ENCODE measurements around the gene TNFRSF9.
A peak's percentile ranks its signal among the peaks of the same experiment; 100 is the strongest.

Gene TNFRSF9

DNA sequence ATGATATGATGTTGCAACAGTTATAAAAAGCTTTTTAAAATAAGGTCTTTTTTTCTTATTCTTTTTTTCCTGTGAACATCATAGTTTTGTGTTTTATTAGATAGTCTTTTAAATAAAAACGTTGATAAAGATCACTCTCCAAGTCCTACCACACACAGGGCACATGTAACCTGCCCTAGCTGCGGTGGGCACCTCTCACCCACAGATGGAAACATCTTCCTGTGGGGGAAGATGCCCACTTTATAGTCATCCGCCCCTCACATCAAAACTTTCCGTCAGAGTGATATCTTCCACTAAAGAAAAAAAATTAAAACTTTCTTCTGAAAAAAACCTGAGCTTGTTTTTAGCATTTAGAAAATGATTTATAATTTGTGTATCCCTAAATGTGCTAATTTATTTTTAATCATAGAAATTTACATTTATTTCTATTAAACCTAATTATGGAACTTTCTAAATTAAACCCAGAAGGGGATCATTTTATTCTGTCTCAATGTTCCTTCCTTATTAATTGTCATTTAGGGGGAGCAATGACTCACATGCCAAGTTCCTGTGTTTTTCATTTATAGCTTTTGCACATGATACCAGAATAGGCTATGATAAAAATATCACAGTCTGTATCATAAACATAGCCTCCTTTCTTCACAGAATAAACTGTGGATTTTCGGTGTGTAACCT lies 24.7 kb downstream of the TNFRSF9 start:
- peak; percentile 55 for DNase-seq

DNA sequence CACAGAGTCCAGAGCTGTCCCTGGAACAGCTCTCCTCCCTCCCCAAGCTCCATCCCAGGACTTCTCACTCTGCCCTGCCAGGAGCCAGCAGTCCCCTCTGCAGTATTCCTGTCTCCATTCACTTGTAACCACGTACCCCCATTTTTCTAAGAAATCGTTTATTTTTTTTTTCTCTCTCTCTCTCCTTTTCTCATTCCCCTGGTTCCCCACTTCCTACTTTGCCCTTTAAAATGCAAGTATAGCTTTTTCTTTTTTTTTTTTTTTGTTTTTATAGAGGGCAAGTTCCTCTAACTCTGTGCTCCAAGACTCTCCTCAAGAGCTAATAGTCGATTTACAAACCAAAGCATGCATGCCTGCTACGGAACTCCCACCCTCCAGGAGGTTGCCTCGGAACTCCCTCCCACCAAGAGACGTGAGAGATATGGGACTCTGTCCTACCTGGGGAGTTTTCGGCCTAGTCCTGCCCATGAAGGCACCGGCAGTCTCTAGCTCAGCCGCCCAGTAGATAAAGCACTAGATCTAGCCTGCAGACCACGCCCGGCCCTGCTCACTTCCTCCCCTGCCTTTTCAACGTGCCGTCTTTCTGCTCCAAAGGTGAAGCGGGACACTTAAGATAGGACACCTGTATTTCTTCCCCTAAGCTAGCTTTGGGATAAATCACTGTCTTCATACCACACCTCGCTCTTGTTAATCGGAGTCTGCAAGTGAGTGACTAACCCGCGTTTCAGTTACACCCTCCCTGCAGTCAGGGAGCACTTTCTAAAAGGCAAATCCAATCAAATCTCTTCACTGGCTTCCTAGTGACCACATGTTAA lies 27.7 kb downstream of the TNFRSF9 start:
- no peak for DNase-seq

DNA sequence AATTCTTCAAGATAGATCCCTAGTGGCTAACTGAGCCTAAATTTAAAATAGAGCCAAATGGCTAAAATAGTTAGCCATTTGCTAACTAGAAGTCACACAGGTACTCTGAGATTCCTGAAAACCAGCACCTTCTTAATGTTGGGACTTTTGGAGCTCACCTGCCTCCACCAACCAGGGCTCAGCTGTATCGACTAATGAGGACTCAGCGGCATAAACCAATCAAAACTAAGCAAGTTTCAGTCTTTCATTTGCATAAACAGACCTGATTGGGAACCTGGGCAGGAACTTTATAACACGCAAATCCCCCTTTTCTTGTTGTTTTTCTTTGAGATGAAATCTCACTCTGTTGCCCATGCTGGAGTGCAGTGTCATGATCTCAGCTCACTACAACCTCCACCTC lies 28.5 kb downstream of the TNFRSF9 start:
- peak; percentile 22 for DNase-seq

DNA sequence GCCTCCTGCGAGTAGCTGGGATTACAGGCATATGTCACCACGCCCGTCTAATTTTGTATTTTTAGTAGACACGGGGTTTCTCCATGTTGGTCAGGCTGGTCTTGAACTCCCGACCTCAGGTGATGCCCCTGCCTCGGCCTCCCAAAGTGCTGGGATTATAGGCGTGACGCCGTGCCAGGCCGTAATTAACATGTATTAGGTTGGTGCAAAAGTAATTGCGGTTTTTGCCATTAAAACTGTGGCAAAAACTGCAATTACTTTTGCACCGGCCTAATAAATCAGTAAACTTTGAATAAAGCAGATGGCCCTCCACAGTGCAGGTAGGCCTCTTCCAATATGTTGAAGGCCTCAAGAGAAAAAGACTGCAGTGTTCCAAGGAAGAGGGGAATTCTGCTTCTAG lies 35.4 kb downstream of the TNFRSF9 start:
- DNase-seq: no peak

DNA sequence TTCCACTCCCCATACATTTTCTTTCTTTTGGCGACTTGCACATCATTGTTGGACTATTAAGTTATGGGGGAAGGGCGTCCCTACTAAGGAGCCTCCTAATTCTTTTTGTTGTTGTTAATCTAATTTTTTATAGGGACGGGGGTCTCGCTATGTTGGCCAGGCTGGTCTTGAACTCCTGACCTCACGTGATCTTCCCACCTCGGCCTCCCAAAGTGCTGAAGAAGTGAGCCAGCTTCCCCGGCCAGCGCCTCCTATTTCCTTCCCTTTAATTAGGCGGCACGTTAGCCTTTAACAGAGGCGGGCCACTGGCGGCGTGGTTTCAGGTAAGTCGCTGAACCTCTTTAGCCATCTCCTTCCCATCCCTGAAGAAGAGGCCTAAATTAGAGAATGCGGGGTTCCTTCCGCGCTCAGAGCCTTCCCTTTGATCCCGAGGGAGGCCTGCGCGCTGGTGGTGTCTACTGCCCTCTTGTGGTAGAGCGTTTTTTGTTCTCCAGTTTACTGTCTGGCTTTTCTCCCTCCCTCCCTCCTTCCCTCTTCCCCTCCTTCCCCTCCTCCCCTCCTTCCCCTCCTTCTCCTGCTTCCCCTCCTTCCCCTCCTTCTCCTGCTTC lies 38.1 kb downstream of the TNFRSF9 start:
- DNase-seq: peak; percentile 74

DNA sequence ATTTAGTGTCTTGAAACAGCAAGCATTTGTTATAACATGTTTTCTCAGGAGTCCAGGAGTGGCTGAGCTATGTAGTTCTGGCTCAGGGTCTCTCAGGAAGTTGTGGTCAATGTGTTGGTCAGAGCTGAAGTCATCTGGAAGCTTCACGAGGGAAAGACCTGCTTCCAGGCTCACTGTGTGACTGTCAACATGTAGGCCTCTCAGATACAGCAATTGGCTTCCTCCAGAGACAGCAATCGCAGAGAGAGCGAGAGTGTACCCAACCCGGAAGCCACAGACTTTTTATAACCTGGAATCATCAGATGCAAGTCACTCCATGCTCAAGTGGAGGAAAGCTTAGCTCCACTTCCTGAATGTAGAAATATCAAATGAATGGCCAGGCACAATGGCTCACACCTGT lies 40.9 kb downstream of the TNFRSF9 start:
- DNase-seq: no peak

DNA sequence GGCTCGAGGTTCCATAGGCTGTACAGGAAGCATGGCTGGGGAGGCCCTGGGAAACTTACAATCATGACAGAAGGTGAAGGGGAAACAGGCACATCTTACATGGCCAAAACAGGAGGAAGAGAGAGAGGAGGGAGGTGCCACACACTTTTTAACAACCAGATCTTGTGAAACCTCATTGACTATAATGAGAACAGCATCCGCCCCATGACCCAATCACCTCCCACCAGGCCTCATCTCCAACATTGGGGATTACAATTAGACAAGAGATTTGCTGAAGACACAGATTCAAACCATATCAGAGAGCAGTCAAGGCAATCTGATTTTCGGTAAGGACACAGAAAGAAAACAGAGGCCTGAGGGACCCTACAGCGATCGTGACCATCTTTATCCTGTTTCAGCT lies 41.7 kb downstream of the TNFRSF9 start:
- peak; percentile 16 for DNase-seq

DNA sequence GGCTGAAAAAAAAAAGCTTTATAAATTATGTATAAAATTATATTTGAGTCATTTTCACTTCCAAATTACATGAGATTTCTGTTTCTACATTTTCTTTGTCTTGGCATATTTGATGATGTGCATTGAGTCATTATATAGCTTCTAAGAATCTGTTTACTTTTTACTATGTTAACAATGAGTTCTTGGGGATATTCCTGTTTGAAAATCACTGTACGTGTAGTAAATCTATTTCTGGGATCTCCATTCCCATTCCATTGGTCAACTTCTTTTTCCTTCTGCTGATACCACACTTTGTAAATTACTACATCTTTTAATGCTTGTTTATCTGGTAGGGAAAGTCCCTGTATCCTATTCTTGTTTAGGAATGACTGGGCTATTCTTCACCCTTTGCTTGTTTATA lies 43.6 kb downstream of the TNFRSF9 start:
- no peak for DNase-seq

DNA sequence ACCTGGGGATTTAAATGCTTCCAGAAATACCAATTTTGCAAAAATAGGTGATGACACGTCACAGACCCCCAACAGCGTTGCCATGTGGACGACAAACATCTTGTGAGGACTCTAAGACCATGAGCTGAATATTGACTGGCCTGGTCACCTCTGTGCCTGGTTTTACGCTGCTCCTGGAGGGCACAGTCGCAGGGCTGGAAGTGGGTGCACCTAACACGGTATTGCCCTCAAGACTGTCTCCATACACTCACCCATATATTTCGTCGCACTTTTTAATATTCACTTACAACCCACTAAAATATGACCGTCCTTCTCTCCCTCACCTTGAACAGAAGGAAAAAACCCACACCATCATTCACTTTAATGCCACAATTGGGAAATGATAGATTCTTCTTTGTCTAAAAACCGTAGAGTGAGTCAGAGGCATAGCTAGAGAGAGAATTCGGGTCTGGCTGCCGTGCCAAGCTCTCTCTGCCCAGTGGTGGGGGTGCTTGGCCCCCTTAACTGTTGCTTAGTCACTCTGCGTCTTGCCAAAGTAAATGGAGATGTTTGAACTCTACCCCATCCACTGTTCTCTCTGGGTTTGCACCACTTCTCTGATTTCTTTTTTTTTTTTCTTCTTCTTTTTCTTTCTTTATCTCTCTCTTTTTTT lies 47.0 kb downstream of the TNFRSF9 start:
- DNase-seq: no peak

DNA sequence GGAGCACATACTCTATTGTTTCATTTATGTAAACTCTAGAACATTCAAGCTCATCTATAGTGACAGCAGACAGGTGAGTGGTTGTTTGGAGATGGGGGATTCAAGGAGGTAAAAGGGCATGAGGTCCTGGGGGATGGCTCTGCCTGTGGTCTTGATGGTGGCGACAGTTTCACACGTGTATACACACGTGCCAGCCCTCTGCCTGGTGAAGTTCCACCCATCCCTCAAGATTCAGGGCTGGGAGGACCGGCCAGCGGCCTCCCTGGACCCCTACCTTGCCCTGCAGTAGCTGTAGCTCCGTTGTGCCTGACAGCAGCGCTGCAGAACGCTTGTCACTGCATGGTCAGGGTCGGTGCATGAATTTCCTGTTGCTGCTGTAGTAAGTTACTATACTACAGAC lies 48.8 kb downstream of the TNFRSF9 start:
- DNase-seq: no peak

DNA sequence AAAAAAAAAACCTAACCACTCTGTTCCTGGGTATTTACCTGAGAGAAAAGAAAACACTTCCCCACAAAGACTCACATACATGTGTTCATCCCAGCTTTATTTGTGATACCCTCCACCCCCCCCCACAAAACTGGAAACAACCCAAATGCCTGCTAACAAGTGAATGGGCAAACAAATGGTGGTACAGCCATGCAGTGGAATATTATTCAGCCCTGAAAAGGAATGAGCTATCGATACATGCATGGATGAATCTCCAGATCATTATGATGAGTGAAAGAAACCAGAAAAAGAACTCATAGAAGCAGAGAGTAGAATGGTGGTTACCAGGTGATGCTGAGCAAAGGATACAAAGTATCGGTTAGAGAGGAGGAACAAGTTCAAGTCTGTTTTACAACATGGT lies 49.8 kb downstream of the TNFRSF9 start:
- no peak for DNase-seq

DNA sequence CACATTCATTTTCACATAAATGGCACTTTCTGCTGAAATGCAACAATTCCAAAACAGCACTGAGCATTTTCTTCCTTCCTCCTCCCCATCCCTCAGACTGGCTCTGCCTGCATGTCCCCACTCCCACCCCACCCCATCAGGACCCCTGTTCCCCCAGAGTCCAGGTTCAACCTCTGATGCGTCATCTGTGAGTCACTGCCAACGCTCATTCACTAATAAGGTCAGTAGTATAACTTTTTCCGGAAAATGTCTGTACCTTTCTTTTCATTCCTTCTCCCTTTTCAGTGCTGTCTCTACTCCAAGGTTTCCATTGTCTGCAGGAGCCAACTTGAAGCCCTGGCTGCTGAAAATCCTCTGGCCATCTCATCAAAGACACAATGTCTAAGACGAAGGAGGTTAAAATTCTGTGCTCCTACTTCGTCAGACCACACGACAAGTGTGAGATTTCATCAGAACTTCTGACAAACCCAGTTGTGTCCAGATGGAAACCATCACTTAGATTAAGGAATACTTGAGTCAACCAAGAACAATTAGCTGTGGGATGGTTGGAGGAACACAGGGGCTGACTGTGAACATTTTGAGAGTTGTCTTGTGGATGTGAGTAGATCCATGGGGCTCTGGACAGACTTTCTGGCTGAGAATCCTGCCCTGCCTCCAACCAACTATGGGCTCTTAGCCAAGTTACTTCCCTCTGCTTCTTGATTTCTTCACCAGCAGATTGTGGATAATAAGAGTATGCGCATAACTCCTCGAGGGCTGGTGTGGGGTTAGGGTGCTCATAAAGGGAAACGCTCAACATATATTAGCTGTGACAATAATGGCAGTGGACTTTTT lies 52.2 kb downstream of the TNFRSF9 start:
- DNase-seq: no peak

DNA sequence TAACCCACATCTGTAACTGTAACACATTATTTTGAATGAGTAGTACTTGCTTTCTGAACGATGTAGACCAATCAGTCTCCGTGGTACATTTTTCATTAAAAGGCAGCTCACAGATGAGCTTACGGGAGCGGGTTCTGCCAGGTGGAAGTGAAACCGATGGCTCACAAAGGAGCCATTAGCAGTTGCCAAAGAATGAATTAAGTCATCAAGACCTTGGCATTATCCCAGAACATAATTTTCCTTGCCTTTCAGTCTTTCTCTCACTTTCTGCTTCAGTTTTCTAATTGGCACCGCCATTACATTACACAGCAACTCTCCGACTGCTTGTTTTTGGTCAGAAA lies 54.3 kb downstream of the TNFRSF9 start:
- no peak for DNase-seq

DNA sequence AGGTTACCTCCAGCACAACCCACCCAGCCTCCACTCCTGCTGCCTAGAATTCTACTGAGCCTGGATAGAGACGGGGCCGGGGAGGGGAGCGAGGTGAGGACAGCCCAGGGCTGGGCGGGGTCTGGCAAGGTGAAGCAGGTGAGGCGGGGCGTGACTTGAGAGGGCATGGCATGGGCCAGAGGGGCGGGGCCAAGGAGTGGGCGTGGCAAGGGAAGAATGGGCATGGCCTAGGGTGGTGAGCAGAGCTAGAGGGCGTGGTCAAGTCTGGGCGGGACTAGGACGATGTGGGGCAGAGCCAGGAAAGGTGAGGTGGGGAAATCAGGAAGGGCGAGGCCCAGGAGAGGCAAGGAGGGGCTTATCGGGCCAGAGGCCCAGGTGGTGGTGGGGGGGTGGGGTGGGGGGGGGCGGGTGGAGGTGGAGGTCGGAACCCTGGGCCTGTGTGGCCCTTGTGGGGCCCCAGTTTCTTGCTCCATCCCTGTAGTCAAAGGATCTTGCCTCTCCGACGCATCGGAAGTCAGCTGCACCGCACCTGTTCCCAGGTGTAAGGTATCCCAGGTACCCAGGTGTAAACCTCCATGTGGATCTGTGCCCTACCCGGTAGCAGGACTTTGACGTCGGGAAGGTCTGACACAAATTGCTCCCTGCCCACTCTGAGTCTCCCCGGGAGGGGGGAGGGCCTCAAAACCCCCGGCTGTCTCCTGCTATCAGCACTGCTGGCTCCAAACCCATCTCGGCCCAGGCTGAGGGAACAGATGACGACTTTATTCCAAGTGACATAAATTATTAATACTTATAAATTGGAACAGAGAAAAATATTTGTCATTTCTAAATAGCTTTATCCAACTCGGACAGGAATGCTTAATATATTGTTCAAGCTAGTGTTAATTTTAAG lies 54.9 kb downstream of the TNFRSF9 start:
- DNase-seq: no peak

DNA sequence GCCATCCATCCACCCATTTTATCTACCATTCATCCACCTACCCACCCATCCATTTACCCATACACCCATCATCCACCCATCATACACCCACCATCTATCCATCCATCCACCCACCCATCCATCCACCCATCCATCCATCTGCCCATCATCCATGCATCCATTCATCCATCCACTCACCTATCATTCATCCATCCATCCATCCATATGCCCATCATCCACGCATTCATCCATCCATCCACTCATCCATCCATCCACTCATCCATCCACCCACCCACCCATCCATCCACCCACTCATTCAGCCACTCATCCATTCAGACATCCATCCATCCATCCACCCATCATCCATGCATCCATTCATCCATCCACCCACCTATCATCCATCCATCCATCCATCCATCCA lies 55.9 kb downstream of the TNFRSF9 start:
- DNase-seq: no peak

DNA sequence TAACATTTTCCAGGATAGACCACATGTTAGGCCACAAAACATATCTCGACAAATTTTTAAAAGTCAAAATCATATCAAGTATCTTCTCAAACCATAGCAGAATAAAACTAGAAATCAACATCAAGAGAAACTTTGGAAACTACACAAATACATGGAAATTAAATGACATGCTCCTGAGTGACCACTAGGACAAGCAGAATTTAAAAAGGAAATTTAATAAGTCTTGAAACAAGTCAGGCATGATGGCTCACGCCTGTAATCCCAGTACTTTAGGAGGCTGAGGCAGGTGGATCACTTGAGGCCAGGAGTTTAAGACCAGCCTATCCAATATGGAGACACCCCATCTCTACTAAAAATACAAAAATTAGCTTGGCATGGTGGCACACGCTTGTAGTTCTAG lies 61.4 kb downstream of the TNFRSF9 start:
- no peak for DNase-seq

DNA sequence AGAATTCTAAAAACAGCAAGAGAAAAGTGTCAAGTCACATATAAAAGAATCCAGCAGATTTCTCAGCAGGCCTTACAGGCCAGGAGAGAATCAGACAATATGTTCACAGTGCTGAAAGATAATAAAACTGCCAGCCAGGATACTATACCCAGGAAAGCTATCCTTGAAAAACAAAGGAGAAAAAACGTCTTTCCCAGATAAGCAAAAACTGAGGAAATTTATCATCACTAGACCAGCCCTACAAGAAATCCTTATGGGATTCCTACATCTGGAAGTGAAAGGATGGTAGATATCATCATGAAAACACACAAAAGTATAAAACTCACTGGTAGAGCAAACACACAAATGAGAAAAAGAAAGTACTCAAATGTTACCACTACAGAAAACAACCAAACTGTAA lies 62.6 kb downstream of the TNFRSF9 start:
- no peak for DNase-seq

DNA sequence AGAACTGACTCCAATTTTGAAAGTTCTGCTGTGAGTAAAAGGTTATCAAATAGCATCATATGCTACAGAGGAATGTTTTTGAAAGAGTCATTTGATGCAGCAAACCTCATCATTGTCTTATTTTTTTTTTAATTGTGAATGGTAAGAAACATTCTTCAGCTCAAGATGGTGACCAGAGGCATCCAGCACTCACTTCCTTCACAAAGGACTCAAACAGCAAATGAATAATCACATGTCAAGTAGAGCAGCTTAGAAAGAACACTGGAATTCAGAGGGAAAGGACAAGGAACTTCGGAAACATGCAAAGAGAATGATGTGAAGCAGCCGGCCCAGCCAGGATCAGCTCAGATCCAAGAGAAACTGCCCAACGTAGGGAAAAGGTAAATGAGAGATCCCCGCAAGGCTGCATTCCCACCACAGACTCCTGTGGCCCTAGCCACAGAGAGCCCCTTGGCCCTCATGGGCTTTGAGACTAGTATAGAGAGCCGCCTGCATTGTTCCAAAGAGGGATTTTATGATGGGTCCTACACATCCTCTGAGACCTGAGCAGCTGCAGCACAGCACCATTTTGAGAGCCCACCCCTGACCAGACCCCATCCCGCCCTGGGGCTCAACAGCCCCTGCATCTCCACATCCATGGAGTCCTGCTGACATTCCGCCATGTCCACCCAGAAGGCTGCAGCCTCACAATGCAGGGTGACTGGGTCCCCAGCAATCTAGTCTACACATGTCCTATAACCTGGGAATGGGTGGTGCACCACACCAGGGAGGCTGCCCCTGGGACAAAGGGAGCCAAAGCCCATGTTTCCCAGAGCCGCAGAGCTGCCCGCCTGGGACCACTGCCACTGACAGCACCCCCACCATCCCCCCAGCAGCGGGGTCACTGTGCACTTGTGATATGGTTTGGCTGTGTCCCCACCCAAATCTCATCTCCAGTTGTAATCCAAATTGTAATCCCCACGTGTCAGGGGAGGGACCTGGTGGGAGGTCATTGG lies 66.5 kb downstream of the TNFRSF9 start:
- no peak for DNase-seq

DNA sequence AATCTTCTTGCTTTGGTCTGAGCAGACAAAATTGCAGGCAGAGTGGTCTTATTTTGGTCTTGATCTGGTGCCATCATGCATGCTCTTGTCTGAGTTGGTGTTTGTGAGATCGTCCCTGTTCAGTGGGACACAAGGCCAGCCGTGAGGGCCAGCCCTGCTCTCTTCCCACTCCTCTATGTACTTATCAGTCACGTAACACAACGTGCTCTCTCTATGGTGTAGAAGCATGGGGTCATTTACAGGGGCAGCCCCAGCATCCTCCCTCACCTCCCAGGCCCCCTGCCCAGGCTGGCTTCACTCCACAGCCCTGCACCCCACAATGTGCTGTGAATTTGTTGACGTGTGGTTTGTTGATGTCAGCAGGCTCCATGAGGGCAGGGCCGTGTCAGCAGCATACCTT lies 69.5 kb downstream of the TNFRSF9 start:
- DNase-seq: no peak

DNA sequence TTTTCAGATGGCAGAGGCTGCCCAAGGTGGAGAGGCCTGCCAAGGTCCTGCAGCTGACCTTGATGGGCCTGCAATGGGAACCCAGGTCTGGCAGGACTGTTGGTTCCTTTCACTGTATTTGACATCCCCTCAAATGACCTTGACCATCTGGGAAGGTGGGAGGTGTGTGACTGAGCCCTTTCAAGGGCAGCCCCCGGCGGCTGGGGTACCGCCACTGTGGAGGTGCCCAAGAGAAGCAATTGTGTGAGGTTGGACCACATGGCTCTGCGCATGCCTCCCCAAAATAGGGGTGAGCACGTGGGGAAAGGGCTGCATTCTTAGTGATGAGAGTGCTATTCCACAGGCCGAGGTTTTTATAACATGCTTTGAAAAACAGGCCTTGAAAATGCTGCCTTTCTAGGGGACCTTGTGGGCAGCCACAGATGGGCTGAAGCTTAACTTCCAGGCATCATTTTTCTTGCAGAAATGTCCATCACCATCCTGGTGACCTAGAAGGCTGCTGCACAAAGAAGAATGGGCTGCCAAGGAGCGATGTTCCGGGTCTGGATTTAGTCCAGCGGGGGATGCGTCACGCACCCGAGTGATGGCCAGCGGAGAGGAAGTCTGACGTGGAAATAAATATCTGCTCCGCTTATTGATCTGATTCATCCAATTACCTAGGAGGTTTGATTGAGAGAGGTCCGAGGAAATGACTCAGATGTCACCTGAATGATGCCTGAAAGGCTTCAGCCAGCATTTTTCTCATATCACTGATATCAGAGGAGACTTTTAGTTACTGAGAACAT lies 71.3 kb downstream of the TNFRSF9 start:
- no peak for DNase-seq
